ENCODE results near the gene SLC25A53.

- TF ChIP-seq, protein P1, sequence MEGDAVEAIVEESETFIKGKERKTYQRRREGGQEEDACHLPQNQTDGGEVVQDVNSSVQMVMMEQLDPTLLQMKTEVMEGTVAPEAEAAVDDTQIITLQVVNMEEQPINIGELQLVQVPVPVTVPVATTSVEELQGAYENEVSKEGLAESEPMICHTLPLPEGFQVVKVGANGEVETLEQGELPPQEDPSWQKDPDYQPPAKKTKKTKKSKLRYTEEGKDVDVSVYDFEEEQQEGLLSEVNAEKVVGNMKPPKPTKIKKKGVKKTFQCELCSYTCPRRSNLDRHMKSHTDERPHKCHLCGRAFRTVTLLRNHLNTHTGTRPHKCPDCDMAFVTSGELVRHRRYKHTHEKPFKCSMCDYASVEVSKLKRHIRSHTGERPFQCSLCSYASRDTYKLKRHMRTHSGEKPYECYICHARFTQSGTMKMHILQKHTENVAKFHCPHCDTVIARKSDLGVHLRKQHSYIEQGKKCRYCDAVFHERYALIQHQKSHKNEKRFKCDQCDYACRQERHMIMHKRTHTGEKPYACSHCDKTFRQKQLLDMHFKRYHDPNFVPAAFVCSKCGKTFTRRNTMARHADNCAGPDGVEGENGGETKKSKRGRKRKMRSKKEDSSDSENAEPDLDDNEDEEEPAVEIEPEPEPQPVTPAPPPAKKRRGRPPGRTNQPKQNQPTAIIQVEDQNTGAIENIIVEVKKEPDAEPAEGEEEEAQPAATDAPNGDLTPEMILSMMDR (conservative IDR thresholded peaks at IDR 0.05 in 1 of 2, IDR thresholded peaks at IDR 0.05 in 1 of 2; ENCODE audit: extremely low read depth in 1 of 2, insufficient read depth in 1 of 2, low read depth in 1 of 2, low read length in 2 of 2) = no peak
- TF ChIP-seq EZH2 (IDR thresholded peaks at IDR 0.05; ENCODE audit: borderline replicate concordance, low read length) = no peak
These were observed 22.1 kb downstream of the SLC25A53 start for GRCh38 chrX:104134583-104135261.

All from mammary epithelial cell (primary cell).